Fibroblast of lung (primary cell): Measurements from ENCODE around the gene SLC12A9. TPM values are rescaled to one million over a fixed set of nuclear protein-coding genes. Genes with fewer than 3 reads are reported as not detected.

Experiments
- DNase-seq, 2 donors: peaks; one replicate each; pipeline versions ENCODE4 v3.0.0 to v3.0.0-alpha.2; 2010; ENCODE audit warnings: low read depth in 2 of 2
- H2AFZ ChIP-seq: 2 replicates; pipeline ENCODE4 v1.5.1; 2012; ENCODE audit warnings: low read length, control low read depth, inconsistent platforms
- H3K27ac ChIP-seq: 2 replicates; pipeline ENCODE4 v1.5.1; 2011; ENCODE audit warnings: low read length, control low read depth; ENCODE audit not compliant: insufficient read depth
- H3K27me3 ChIP-seq: 2 replicates; pipeline ENCODE4 v1.5.1; 2011; ENCODE audit warnings: mild to moderate bottlenecking, low read length; ENCODE audit not compliant: control insufficient read depth, insufficient read depth
- H3K36me3 ChIP-seq: 2 replicates; pipeline ENCODE4 v1.5.1; 2011; ENCODE audit warnings: low read length; ENCODE audit not compliant: control insufficient read depth, insufficient read depth
- H3K4me1 ChIP-seq: 2 replicates; pipeline ENCODE4 v1.5.1; 2011; ENCODE audit warnings: low read length; ENCODE audit not compliant: control insufficient read depth, insufficient read depth; ENCODE audit errors: extremely low read depth
- H3K4me2 ChIP-seq: 2 replicates; pipeline ENCODE4 v1.5.1; 2011; ENCODE audit warnings: low read length, control low read depth; ENCODE audit not compliant: insufficient read depth; ENCODE audit errors: extremely low read depth
- H3K4me3 ChIP-seq, 4 experiments: fragments of 200-600 bp in 1 of 4; sonication (generic) in 1 of 4; replicated peaks in 1 of 4; 2 replicates each; pipeline ENCODE4 v1.5.1; 2011 to 2016; ENCODE audit warnings: low read length in 4 of 4, low read depth in 3 of 4, mild to moderate bottlenecking in 3 of 4, control low read depth in 2 of 4, inconsistent platforms in 1 of 4, mixed read lengths in 1 of 4; ENCODE audit not compliant: insufficient read depth in 1 of 4; ENCODE audit errors: control extremely low read depth in 1 of 4
- H3K79me2 ChIP-seq: 2 replicates; pipeline ENCODE4 v1.5.1; 2012; ENCODE audit warnings: mild to moderate bottlenecking, low read length, inconsistent platforms; ENCODE audit not compliant: control insufficient read depth, insufficient read depth
- H3K9ac ChIP-seq: 2 replicates; pipeline ENCODE4 v1.5.1; 2011; ENCODE audit warnings: mild to moderate bottlenecking, low read length, control low read depth; ENCODE audit not compliant: insufficient read depth
- H3K9me3 ChIP-seq: 2 replicates; pipeline ENCODE4 v1.5.1; 2012; ENCODE audit warnings: low read depth, low read length; ENCODE audit not compliant: control insufficient read depth, insufficient read depth
- H4K20me1 ChIP-seq: 2 replicates; pipeline ENCODE4 v1.5.1; 2011; ENCODE audit warnings: low read length; ENCODE audit not compliant: control insufficient read depth, insufficient read depth; ENCODE audit errors: extremely low read depth
- CTCF ChIP-seq, 2 donors: IDR thresholded peaks in 1 of 2; conservative IDR thresholded peaks in 1 of 2; 1 replicate in 1 of 2; 2 replicates in 1 of 2; pipeline ENCODE4 v1.5.1; 2011 to 2012; ENCODE audit warnings: low read length in 2 of 2, control low read depth in 1 of 2, inconsistent platforms in 1 of 2, low read depth in 1 of 2, mild to moderate bottlenecking in 1 of 2
- EZH2 ChIP-seq: IDR thresholded peaks from 2 replicates; pipeline ENCODE4 v1.5.1; 2012; ENCODE audit warnings: low read length, control low read depth, mild to moderate bottlenecking; ENCODE audit errors: missing control alignments
- polyA plus RNA-seq, 2 donors: library from polyadenylated mRNA; depleted of rRNA in 1 of 2; stranded (reverse) in 1 of 2; unstranded in 1 of 2; fragments of >200 nt; gene quantifications; 2 replicates each; pipeline ENCODE4 v1.2.1, GENCODE V29; 2011 to 2012; ENCODE audit warnings: missing spikeins in 1 of 2
- total RNA-seq: library from RNA; depleted of rRNA; stranded (reverse); fragments of >200 nt; gene quantifications from 2 replicates; pipeline ENCODE4 v1.2.1, GENCODE V29; 2014

Gene SLC12A9
- total and polyA plus RNA-seq, 2 donors (not counting 1 experiment from before 2014, with no cell fraction given), result 6.6 to 18.5 TPM

- H3K9ac ChIP-seq, result no peak overlapping the region
- H3K4me2 ChIP-seq, result peak overlapping the region; percentile 23
- DNase-seq, result peak; percentile 29 to 36
- peak overlapping the region in 1 of 4 experiments; percentile 99 for H3K4me3 ChIP-seq
- no peak overlapping the region for H2AFZ ChIP-seq
- peaks cover 6% of the 10 kb centered on the region for H3K4me1 ChIP-seq
- H4K20me1 ChIP-seq, result no peaks in the 10 kb centered on the region
- peaks cover 11% of the 10 kb centered on the region for H3K36me3 ChIP-seq
- TF ChIP-seq CTCF (conservative IDR thresholded peaks at IDR 0.05 in 1 of 2, IDR thresholded peaks at IDR 0.05 in 1 of 2; ENCODE audit: low read depth in 1 of 2, low read length in 2 of 2) (no peak), EZH2 (no peak)
- H3K79me2 ChIP-seq, result peaks cover 33% of the 10 kb centered on the region
- no peaks in the 10 kb centered on the region for H3K27me3 ChIP-seq
- H3K9me3 ChIP-seq, result no peaks in the 10 kb centered on the region
- H3K27ac ChIP-seq, result peak overlapping the region; percentile 98
Measured at GRCh38 chr7:100865938-100866728, 13.6 kb downstream of the SLC12A9 start.

GRCh38 chr7:100866729-100867039 lies 14.2 kb downstream of the SLC12A9 start:
- TF ChIP-seq CTCF (conservative IDR thresholded peaks at IDR 0.05 in 1 of 2, IDR thresholded peaks at IDR 0.05 in 1 of 2; ENCODE audit: low read depth in 1 of 2, low read length in 2 of 2) (no peak), EZH2 (no peak)
- no peak overlapping the region for H2AFZ ChIP-seq

GRCh38 chr7:100867040-100867775 lies 14.7 kb downstream of the SLC12A9 start, which contains the start of gene TRIP6:
Gene TRIP6, plus strand, starts transcription at chr7:100867387. Its CDS starts 111 bp downstream, at chr7:100867498.
- peak within 1 kb of the TSS; percentile 99 for H3K9ac ChIP-seq
- H3K9me3 ChIP-seq, result no peaks in the 10 kb centered on the region
- TF ChIP-seq CTCF (conservative IDR thresholded peaks at IDR 0.05 in 1 of 2, IDR thresholded peaks at IDR 0.05 in 1 of 2; ENCODE audit: low read depth in 1 of 2, low read length in 2 of 2), result no peak
- TF ChIP-seq EZH2, result no peak
- H4K20me1 ChIP-seq, result no peaks in the 10 kb centered on the region
- H2AFZ ChIP-seq, result no peak within 1 kb of the TSS
- peak within 1 kb of the TSS; percentile 98 for H3K27ac ChIP-seq
- H3K79me2 ChIP-seq, result peaks cover 36% of the 10 kb centered on the region
- peaks cover 16% of the 10 kb centered on the region for H3K36me3 ChIP-seq
- H3K4me2 ChIP-seq, result peak within 1 kb of the TSS; percentile 91
- no peaks in the 10 kb centered on the region for H3K27me3 ChIP-seq
- peaks cover 6% of the 10 kb centered on the region for H3K4me1 ChIP-seq
- H3K4me3 ChIP-seq, result peak within 1 kb of the TSS; percentile 80 to 99 (median 96)
- DNase-seq, result peak; percentile 93 to 94

More at GRCh38 chr7:100866729-100867039, 14.2 kb downstream of the SLC12A9 start:
- no peak for DNase-seq
- Histone ChIP-seq H3K27me3 (no peaks in the 10 kb centered on the region), H3K9ac (peak overlapping the region; percentile 99), H3K9me3 (no peaks in the 10 kb centered on the region), H3K4me2 (peak overlapping the region; percentile 23), H3K4me1 (peaks cover 6% of the 10 kb centered on the region), H4K20me1 (no peaks in the 10 kb centered on the region), H3K36me3 (peaks cover 15% of the 10 kb centered on the region), H3K27ac (peak overlapping the region; percentile 98), H3K79me2 (peaks cover 36% of the 10 kb centered on the region), H3K4me3 (peak overlapping the region in 3 of 4 experiments; percentile 80 to 99 (median 98))
